Liver (tissue), 9 donors: ENCODE measurements around the gene MST1. TPM values are rescaled to one million over a fixed set of nuclear protein-coding genes. Genes with fewer than 3 reads are reported as not detected.

Source experiments
- DNase-seq: peaks from one replicate; pipeline ENCODE4 v3.0.0-alpha.2; 2017; ENCODE audit warnings: low spot score
- H3K27ac ChIP-seq, 2 donors: one replicate each; pipeline ENCODE4 v1.7.0; 2013; ENCODE audit warnings: inconsistent platforms in 2 of 2, low read length in 2 of 2, control low read depth in 1 of 2, low read depth in 1 of 2, mild to moderate bottlenecking in 1 of 2
- H3K27me3 ChIP-seq, 4 donors: one replicate each; pipeline versions ENCODE4 v1.6.1 to v1.7.0; 2013; ENCODE audit warnings: low read length in 3 of 4, inconsistent platforms in 1 of 4, mild to moderate bottlenecking in 1 of 4, moderate library complexity in 1 of 4; ENCODE audit not compliant: control insufficient read depth in 4 of 4, insufficient read depth in 4 of 4
- H3K36me3 ChIP-seq, 4 donors: one replicate each; pipeline versions ENCODE4 v1.6.1 to v1.7.0; 2013; ENCODE audit warnings: low read length in 3 of 4, mild to moderate bottlenecking in 3 of 4, low read depth in 1 of 4, moderate library complexity in 1 of 4; ENCODE audit not compliant: control insufficient read depth in 4 of 4, insufficient read depth in 3 of 4
- H3K4me1 ChIP-seq, 4 donors: one replicate each; pipeline versions ENCODE4 v1.6.1 to v1.7.0; 2013; ENCODE audit warnings: low read length in 3 of 4, mild to moderate bottlenecking in 3 of 4, moderate library complexity in 1 of 4; ENCODE audit not compliant: control insufficient read depth in 4 of 4, insufficient read depth in 4 of 4
- H3K4me3 ChIP-seq, 3 donors: one replicate each; pipeline versions ENCODE4 v1.6.1 to v1.7.0; 2013; ENCODE audit warnings: low read length in 3 of 3, control low read depth in 1 of 3, low read depth in 1 of 3, mild to moderate bottlenecking in 1 of 3
- H3K9ac ChIP-seq, 2 donors: one replicate each; pipeline ENCODE4 v1.7.0; 2013; ENCODE audit warnings: low read length in 2 of 2, mild to moderate bottlenecking in 2 of 2, moderate library complexity in 2 of 2, control low read depth in 1 of 2, low read depth in 1 of 2
- H3K9me3 ChIP-seq, 4 donors: one replicate each; pipeline versions ENCODE4 v1.6.1 to v1.7.0; 2013; ENCODE audit warnings: low read length in 3 of 4; ENCODE audit not compliant: control insufficient read depth in 4 of 4
- ATF3 ChIP-seq: IDR thresholded peaks from 2 replicates; pipeline ENCODE4 v1.6.1; 2016; ENCODE audit warnings: antibody characterized with exemption
- CTCF ChIP-seq: fragments of 150-350 bp; IDR thresholded peaks from 2 replicates; pipeline ENCODE4 v1.5.1; 2017; ENCODE audit warnings: improper control_type of control experiment, low read depth, low read length; ENCODE audit not compliant: missing input control
- EGR1 ChIP-seq, 2 donors: IDR thresholded peaks; 2 replicates each; pipeline ENCODE4 v1.6.1; 2016 to 2018; ENCODE audit warnings: antibody characterized with exemption in 2 of 2, low read depth in 2 of 2
- FOXA1 ChIP-seq: IDR thresholded peaks from 2 replicates; pipeline ENCODE4 v1.6.1; 2016; ENCODE audit warnings: antibody characterized with exemption
- GABPA ChIP-seq, 2 donors: IDR thresholded peaks in 1 of 2; conservative IDR thresholded peaks in 1 of 2; 2 replicates each; pipeline ENCODE4 v1.6.1; 2016; ENCODE audit warnings: antibody characterized with exemption in 2 of 2, mild to moderate bottlenecking in 1 of 2, moderate library complexity in 1 of 2
- HNF4G ChIP-seq: IDR thresholded peaks from 2 replicates; pipeline ENCODE4 v1.6.1; 2016; ENCODE audit warnings: antibody characterized with exemption
- NR2F2 ChIP-seq: IDR thresholded peaks from 2 replicates; pipeline ENCODE4 v1.6.1; 2016; ENCODE audit warnings: antibody characterized with exemption
- REST ChIP-seq: IDR thresholded peaks from 2 replicates; pipeline ENCODE4 v1.6.1; 2016; ENCODE audit warnings: antibody characterized with exemption, mild to moderate bottlenecking
- SP1 ChIP-seq: IDR thresholded peaks from 2 replicates; pipeline ENCODE4 v1.6.1; 2018; ENCODE audit warnings: antibody characterized with exemption, mild to moderate bottlenecking
- YY1 ChIP-seq: IDR thresholded peaks from 2 replicates; pipeline ENCODE4 v1.6.1; 2016; ENCODE audit warnings: antibody characterized with exemption, mild to moderate bottlenecking
- WGBS: extraction: QIAGEN DNeasy Blood & Tissue Kit; methylation state at CpG from one replicate; pipeline ENCODE4 v1.1.7; 2013; 5-methylcytosine and 5-hydroxymethylcytosine counted together
- polyA plus RNA-seq, 2 donors: library from polyadenylated mRNA; stranded (reverse) in 1 of 2; unstranded in 1 of 2; fragments of 200-250 nt in 1 of 2; fragments of >200 nt in 1 of 2; fragmentation: Nextera tagmentation in 1 of 2; extraction: Ambion mirVana in 1 of 2; gene quantifications; one replicate each; pipeline versions ENCODE4 v1.2.1 to v1.2.3, GENCODE V29; 2013 to 2015
- total RNA-seq, 2 donors: library from RNA; depleted of rRNA; stranded (reverse); fragments of >200 nt; gene quantifications; one replicate each; pipeline ENCODE4 v1.2.3, GENCODE V29; 2014
- donor health status: healthy.
- donor health status: healthy.
- donor health status: healthy.
- donor health status: healthy.
- donor health status: healthy.

The MST1 gene
- total and polyA plus RNA-seq, 4 donors = 262 to 634 (median 530) TPM

- no peak overlapping the region for H3K27ac ChIP-seq
- TF ChIP-seq REST = no peak
- no peak for TF ChIP-seq YY1
- TF ChIP-seq SP1 = no peak
- no peak for TF ChIP-seq EGR1 (IDR thresholded peaks at IDR 0.05; ENCODE audit: low read depth in 2 of 2)
- no peak for TF ChIP-seq NR2F2
- no peak for TF ChIP-seq HNF4G
- H3K9me3 ChIP-seq = no peaks in the 10 kb centered on the region
- WGBS = 96% methylated on average over 36 of the region's 36 CpGs
- no peak overlapping the region for H3K4me3 ChIP-seq
- no peaks in the 10 kb centered on the region for H3K36me3 ChIP-seq
- H3K27me3 ChIP-seq = no peaks in the 10 kb centered on the region
- no peak for DNase-seq
- no peaks in the 10 kb centered on the region for H3K4me1 ChIP-seq
- no peak overlapping the region for H3K9ac ChIP-seq
Observed at GRCh38 chr3:49657208-49657915, 31.9 kb downstream of the MST1 start.

- Histone ChIP-seq H3K27ac (no peak overlapping the region), H3K9me3 (no peaks in the 10 kb centered on the region), H3K9ac (no peak overlapping the region), H3K4me3 (no peak overlapping the region), H3K27me3 (no peaks in the 10 kb centered on the region), H3K36me3 (no peaks in the 10 kb centered on the region), H3K4me1 (no peaks in the 10 kb centered on the region)
- no peak for DNase-seq
- 83% methylated on average over 18 of the region's 18 CpGs for WGBS
- TF ChIP-seq YY1 (no peak), CTCF (no peak), ATF3 (no peak), FOXA1 (no peak), REST (no peak), GABPA (IDR thresholded peaks at IDR 0.05 in 1 of 2, conservative IDR thresholded peaks at IDR 0.05 in 1 of 2) (no peak), NR2F2 (no peak)
Observed at GRCh38 chr3:49656541-49657112, 32.6 kb downstream of the MST1 start.
